ENCODE measurements around the gene TCF4.

TCF4 gene

DNA sequence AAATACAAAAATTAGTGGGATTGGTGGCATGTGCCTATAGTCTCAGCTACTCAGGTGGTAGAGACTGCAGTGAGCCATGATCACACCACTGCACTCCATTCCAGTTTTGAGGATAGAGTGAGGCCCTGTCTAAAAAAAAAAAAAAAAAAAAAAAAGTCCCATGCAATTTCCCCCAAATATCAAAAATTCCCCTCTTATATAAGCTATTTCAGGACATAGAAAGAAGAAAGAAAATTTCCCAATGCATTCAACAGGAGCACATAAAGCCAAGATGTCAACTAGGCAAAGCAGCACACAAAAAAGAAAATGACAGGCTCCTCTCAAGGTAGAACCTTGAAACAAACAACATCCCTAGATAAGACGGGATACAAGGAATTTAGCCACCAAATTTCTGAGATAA is 213.3 kb downstream of the TCF4 start:
- no peak for DNase-seq

DNA sequence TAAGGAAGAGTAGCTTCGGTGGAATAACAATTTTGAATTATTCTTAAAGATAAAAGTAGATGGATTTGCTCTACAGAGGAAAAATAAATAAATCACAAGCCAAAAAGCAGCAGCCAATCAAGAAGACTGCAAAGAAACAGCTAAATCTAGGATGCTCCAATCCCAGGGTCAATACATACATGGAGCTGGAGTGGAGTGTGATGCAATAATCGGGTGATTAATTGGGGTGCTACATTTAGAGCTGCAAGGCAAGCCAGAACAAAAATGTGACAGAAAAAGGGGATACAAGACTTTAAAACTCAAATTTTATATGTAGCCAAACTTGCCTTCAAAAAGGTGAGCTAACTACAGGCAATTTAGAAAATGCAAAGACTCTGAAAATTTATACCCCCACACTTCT is 215.8 kb downstream of the TCF4 start:
- DNase-seq: no peak

DNA sequence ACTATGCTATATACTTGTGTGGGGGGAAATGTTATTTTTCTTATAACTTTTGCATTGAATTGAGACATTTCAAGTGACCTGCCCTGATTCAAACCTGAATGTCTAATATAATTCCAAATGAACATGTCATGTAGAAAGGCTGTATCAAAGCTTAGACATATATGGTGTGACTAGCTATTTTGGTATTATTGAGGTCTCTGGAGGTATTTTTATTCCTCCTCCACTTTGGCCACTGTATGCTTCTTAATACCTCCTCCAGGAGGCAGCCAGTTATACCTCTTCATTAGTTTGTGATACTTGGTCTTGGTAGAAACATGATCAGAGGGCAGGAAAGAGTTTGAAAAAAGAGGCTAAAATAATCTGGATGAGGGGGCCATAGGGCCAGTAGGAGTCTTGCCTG is 217.1 kb downstream of the TCF4 start:
- DNase-seq: no peak

DNA sequence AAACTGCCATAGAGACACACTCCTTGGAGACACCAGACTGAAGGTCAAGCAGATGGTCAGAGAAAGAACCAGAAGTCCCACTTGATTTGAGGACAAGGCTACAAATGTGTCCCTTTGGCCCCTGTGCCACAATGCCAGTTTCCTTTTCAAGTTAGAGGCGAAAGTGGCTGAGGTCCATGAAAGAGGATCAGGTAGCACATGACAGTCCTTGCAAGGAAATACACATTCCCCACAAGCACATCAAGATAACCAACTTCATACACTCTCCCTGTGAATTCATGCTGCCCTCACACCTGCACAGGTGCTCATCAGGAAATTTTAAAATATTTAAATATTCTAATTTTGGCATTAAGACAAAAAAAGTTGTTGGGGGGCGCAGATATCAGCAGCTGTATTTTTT is 218.6 kb downstream of the TCF4 start:
- DNase-seq: no peak

DNA sequence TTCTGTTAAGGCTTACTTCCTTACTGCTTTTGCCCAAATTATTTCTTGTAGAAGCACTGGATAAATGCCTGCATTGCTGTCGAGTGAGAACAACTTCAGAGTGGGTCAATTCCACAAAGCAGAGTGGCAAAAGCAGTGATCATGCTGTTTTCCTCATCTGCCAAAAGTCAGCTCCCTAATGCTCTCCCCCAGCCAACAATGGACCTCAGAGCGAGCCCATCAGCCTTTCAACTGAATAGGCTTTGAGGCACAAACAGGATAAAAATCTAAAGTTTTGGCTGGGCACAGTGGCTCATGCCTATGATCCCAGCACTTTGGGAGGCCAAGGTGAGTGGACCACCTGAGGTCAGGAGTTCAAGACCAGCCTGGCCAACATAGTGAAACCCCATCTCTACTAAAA is 222.7 kb downstream of the TCF4 start:
- no peak for DNase-seq

DNA sequence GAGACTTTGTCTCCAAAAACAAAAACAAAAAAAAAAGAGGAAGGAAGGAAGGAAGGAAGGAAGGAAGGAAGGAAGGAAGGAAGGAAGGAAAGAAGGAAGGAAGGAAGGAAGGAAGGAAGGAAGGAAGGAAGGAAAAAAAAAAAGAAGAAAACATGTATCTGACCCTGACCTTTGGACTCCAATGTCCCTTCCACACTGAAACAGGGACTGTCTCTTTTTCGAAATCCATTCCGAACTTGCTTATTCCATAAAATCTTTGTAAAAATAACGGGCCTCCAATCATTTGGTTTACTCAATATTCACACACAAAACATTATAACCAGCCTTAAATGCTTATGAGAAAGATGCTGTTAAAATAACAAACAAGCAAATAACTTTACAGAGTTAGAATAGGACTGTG is 225.7 kb downstream of the TCF4 start:
- no peak for DNase-seq

DNA sequence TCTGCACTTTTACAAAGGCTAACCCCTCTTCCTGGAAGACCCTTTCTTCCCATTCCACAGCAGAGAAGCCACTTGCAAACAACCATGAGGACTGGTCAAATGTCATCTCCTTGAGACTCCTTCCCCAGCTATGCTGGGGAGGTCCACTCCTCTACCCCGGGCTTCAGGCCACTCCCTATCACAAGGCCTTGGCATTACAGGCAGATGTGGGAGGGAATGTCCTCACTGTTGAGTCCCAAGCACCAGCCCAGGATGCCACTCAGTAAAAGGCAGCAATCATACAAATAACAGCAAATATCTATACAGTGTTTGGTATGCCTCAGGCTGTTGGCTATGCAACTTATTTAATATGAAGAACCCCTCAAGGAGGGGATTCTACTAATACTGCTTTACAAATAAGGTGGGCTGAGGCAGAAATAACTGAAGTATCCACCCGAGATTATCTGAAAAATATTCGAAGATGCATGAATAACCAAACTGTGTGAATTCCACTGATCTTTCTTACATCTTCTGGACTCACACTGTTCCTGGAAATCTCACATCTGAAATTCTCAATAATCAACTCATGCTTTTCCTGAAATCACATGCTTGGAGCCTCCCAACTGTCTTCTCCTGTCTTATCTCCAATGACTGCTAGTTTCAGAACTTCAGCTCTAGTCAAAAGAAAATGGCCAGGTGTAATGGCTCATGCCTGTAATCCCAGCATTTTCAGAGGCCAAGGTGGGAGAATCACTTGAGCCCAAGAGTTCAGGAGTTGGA is 226.3 kb downstream of the TCF4 start:
- DNase-seq: no peak

DNA sequence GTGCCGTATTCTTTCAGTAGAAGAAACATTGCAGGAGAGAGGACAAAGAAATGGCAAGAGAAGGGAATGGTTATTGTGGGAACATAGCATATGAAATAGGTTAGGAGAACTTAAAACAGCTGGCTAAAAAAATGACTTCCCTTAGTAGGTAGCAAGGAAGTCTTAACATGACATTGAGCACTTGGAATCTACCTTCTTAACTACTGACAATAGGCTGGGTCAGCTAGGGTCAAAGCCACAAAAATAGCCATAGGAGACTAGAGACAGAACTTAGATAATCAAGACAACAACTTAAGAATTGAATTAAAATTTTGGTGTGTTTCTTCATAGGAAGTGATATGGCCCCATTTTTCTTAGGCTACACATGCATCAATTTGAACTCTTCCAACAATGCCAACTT is 227.9 kb downstream of the TCF4 start:
- DNase-seq: no peak

DNA sequence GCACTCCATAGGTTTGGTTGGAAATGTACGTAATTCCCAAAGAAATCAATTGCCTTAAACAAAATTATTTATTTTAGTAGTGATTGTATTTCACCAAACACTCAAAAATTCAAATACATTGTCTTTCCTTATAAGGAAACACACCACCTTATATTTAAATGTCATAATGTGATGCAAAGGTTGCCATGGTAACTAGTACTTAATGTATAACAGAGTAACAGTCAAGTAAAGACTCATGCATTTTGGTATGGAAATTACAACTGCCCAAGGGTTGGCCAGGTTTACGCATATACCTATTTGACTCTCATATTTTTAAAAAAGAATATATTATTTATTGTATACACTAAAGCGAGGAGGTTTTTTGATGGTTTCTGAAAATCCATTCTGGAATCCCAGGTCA is 231.2 kb downstream of the TCF4 start:
- DNase-seq: no peak

DNA sequence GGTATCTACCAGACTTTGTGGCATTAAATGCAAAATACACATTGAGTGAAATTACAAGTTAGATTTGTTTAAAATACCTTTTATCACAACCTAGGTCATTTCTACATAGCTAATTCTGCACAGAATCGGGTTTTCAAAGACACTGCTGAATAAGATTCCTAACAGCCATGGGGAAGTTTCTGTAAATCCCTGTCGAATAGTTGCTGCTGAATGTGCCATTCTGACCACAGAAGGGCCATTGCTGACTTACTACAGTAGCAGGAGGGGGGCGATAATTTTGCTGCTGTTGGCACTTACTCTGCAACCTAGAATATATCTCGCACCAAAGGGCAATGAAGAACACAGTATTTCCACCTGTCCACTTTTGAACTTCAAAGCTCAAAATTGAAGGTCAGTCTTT is 232.8 kb downstream of the TCF4 start:
- DNase-seq: no peak

DNA sequence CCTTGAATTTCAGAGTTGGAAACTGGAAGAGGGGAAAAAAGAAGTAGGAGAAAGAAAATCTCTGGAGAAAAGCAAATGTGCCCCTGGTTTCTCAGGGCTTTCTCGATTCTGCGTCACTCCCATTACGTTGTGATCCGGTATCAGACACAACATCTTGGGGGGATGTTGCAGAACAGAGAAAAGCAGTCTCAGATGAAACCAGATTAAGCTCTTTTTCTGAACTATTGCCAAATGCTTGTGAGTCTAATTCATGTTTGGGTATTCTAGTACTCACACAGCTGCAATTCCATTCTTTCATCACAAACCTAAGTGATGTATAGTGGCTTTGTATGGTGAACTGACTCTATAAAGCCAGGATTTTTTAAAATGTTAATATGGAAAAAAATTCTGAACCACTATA is 233.2 kb downstream of the TCF4 start:
- no peak for DNase-seq

DNA sequence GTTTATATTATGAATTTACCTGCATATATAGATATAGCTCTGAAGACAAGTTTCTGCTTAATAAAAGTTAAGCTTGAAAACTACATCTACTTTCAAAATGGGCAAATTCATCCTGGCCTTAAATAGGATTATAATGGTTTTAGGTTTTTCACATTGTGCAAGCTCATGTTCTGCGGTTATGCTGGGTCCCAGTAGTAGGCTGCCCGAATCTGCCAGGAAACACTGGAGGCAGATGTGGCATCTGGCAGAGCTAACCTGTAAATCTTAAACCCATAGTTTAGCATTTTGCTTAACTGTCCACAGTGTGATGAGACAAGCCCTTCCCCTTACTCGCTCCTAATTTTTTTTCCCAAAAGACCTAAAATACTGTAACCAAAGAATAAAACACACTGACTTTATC is 234.2 kb downstream of the TCF4 start:
- no peak for DNase-seq

DNA sequence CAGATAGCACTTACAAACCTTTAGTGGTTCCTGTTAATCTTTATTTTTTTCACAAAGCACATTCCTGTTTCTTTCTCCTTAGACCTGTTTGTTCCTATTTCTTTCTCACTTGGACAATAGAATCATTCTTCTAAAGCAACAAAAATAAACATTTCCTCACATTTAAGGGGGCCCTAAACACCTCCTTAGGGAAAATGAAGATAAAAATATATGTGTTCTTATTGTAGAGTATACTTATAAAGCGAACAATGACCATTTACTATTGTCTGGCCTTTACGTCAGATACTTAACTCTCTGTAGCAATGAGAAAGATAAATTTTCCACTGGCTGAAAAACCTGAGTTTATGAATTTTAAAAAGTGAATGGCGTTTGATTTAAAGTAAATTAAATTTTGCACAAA is 234.6 kb downstream of the TCF4 start:
- DNase-seq: no peak

DNA sequence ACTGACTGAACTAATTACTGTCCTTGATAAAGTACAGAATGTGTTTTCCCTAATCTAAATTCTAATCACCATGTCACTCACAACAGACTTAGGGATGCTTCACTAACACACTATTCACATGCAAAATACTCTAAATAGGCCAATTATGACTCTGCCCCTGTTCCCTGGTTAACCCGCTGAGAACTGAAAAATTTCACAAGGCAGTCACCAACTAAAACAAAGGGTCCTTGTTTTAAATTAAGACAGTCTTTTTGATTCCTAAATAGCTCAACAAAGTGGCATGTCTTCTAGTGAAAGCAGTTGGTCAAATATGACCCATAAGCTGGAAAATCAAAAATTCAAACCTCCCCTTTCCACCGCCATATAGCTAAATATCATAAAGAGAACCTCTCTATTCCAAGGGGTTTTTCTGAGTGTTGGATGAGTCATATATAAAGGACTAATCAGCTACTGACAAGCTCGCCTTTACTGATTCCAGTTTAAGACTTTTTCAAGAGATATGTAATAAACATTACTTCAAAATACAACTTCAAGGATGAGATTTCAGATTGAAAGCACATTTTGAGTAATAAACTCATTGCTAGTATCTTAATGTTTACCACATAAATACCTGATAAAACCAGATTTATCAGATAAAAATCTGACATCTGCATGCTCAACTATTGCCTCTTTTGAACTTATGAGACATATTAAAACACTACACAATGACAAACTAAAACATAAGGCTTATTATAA is 235.8 kb downstream of the TCF4 start:
- no peak for DNase-seq

DNA sequence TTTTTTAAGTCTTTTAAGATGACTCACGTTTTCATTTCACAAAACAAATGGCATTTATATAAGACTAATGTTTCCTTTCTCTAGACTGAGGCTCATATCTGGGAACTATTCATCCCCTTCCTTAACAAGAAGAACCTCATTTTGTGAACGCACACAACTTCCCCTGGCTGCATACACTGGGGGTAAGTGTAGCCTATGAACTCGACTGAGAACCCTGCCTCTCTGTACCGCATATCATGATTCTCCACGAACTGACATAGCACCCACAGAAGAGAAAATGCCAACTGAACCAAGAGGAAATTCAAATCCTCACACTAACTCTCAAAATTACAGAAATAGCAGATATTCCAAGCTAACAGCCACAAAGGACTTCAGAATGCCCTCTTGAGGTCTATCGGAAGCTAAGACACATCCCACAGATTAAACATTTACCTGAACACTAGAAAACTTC is 236.7 kb downstream of the TCF4 start:
- no peak for DNase-seq

DNA sequence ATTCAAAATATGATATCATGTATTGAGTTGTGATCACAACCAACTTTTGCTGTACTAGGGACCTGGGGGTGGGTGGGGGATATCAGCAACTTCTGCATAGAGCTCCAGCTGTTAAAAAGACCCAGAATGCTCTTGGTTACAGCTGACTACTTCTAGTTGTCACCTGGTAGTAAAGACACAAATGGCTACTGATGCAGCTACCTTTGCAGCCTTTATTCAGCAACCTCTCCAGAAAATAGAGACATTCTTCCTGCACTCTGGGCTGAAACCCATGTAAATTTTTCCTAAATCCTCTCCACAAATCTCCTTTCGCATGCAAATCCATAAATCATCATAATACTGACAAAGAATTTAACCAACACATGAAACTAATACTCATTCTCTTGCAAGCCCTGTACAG is 238.3 kb downstream of the TCF4 start:
- DNase-seq: no peak

DNA sequence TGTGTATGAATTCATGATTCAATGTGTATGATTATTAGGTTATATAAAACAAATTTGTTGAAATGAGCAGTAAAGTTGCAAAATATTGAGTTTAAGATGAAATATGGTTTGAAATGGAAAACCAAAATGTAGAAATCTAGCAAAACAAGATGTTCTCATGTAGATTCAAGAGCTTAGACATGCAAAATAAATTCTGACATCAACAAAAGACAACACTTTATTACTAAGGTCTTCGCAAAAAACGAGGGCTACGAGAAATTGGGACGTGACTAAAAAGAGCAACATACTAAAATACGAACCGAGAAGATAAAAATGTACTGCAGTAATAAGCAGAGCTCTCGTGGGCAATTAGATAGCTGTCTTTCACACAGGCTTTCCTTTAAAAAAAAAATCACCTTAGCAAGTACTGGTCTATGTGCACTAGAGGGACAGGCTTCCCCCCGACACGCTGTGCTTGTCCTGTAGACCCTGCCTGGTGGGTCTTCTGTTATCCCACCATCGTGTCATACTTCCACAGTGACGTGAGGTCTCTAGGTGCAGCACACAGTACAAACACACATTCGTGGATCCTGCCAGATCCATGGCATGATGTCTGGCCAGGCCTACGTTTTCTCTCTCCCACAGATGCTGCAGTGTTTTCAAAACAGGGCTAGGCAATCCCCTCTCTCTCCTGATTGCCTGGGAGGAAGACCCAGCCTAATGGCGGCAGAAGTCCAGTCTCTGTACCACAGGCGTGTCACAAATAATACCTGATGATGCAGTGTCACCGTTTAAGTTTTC is 240.8 kb downstream of the TCF4 start:
- no peak for DNase-seq

DNA sequence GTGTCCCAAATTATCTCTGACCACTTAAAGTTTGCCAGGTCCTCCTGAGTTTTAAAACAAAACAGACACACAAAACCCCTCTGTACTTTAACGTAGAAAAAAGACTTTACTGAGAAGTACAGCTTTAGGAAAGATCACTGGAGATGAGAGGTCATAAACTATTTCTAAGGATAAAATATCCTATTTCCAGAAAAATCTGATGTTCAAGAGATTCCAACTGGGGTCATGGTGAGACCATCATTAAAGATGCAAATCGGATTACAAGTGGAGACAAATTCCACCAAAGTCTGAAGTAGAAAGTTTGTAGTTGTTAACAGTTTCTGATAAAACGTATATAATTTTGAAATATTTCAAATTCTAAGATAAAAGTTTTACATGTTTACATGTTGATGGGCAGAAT is 241.6 kb downstream of the TCF4 start:
- no peak for DNase-seq

DNA sequence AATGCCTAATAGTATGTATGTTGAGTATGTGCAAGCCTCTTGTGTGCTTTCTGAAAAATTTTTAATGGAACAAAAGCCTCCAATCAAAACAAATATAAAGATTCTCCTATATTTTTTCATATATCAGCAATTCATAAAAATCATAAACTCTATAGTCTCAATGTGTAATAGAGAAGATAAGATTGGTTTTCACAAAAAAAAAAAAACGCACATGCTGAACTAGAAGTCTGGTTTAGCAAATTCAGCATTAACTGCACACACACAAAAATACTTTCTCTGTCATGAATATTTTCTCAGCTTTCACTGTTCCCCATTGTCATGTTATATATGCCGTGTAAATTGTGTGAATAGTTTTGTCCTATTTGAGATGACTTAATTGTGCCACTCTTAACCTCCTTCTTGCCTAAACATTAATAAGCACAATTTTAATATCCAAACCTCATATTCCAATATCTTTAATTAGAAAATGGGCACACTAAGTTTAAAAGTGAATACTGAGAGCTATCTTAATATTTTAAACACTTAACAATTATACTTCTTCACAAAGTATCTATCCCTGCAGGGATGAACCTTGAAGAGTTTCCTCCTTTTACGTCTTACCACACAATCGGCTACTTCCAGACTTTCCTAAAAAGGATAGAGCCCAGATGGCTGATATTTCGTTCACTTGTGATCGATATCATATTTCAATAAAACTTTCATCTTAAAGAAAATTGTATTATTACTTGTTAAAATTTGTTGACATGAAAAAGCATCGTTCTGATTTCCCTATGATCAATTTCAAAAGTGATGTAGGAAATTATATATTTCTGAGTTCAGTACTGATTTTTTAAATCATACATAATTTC is 242.7 kb downstream of the TCF4 start:
- DNase-seq: no peak

DNA sequence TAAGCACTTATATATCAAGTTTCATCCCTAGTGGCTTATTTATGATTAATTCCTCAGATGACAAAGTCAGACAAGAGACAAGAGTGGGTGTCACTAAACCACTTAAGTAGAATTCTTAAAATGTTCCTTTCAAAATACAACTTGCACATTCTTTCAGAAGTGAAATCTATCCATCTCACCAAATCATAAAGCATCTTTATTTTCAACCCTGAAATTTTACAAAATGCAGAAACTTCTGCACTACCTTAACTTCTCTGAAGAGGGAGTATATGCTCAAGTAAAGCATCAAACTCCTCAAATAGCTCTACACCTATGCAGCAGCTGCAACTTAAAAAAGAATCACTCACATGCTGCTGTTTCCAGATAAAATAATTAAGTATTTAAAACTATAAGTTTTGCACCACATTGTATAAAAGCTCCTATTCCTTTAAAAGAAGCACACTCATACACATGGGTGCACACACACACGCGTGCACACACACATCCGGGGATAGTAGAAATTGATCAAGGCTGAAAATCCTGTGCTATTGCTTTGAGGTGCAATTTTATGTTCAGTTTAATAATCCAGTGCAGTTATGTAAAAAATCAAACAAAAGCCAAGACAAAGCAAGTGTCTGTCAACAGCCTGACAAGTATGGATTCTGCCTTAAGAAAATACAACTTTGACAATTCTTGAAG is 244.5 kb downstream of the TCF4 start:
- DNase-seq: no peak

DNA sequence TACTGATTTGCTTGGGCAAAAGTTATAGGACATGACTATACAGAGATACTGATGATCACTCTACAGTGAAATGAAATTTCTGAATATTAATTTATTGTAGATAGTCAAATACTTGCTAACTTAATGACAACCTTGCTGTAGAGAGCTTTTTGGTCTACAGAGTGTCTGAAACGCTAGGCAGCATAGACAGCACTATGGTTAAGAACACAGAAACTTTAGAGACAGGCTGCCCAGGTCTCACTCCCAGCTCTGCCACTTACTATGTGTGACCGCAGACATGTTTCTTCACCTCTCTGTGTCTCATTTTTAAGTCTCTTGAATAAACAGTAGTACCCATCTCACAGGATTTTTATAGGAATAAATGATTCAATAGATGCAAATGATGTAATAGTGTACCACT is 247.0 kb downstream of the TCF4 start:
- no peak for DNase-seq

DNA sequence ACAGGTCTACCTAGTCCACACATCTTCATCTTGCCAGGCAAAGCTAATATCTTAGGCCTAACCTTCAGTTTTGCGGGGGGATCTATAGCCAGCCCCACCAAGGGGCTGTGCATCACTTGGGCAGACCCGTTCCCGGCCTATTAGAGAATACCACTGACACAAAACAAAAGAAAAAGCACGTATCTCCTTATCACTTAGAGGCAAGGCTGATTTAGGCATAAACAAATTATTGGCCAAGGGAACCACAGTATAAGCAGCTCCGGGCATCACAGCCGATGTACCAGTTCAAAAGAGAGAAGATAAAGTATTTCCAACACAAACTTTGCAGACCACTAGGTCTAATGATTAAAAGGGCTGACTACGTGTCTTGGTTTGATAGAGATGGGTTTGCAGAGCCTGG is 248.0 kb downstream of the TCF4 start:
- no peak for DNase-seq

Measured in NCI-H748 treated with DMSO at 0.1 percent for 48 hours (cell line).